ENCODE data around the gene MECR.

Gene MECR

GRCh38 chr1:29148656-29149491 lies 81.9 kb downstream of the MECR start:
- H3K27ac ChIP-seq (ENCODE audit: low read length): no peak overlapping the region
- H3K36me3 ChIP-seq (ENCODE audit: control insufficient read depth in 2 of 2, insufficient read depth in 2 of 2, low read length in 2 of 2): peaks cover 64 to 71% of the 10 kb centered on the region in 2 donors
- no peaks in the 10 kb centered on the region for H3K27me3 ChIP-seq (ENCODE audit: control insufficient read depth in 1 of 2, insufficient read depth in 2 of 2, low read length in 2 of 2)
- no peaks in the 10 kb centered on the region for H3K9me3 ChIP-seq (ENCODE audit: control insufficient read depth in 2 of 2, low read length in 2 of 2)
- no peak overlapping the region for H3K4me3 ChIP-seq (ENCODE audit: low read length in 2 of 2)
- H3K4me1 ChIP-seq (ENCODE audit: control insufficient read depth, insufficient read depth, low read length): peaks cover 3% of the 10 kb centered on the region
- no peak overlapping the region for H3K9ac ChIP-seq (ENCODE audit: low read length in 2 of 2)

GRCh38 chr1:29145739-29146437 lies 84.8 kb downstream of the MECR start:
- no peaks in the 10 kb centered on the region for H3K27me3 ChIP-seq (ENCODE audit: control insufficient read depth in 1 of 2, insufficient read depth in 2 of 2, low read length in 2 of 2)
- no peak overlapping the region for H3K9ac ChIP-seq (ENCODE audit: low read length in 2 of 2)
- no peak overlapping the region for H3K27ac ChIP-seq (ENCODE audit: low read length)
- no peaks in the 10 kb centered on the region for H3K9me3 ChIP-seq (ENCODE audit: control insufficient read depth in 2 of 2, low read length in 2 of 2)
- H3K4me1 ChIP-seq (ENCODE audit: control insufficient read depth, insufficient read depth, low read length): peaks cover 3% of the 10 kb centered on the region
- peaks cover 40 to 49% of the 10 kb centered on the region in 2 donors for H3K36me3 ChIP-seq (ENCODE audit: control insufficient read depth in 2 of 2, insufficient read depth in 2 of 2, low read length in 2 of 2)
- H3K4me3 ChIP-seq (ENCODE audit: low read length in 2 of 2): no peak overlapping the region

GRCh38 chr1:29144178-29144577 lies 86.6 kb downstream of the MECR start:
- peaks cover 3% of the 10 kb centered on the region for H3K4me1 ChIP-seq (ENCODE audit: control insufficient read depth, insufficient read depth, low read length)
- H3K36me3 ChIP-seq (ENCODE audit: control insufficient read depth in 2 of 2, insufficient read depth in 2 of 2, low read length in 2 of 2): peaks cover 29 to 35% of the 10 kb centered on the region in 2 donors
- H3K27ac ChIP-seq (ENCODE audit: low read length): no peak overlapping the region
- no peaks in the 10 kb centered on the region for H3K27me3 ChIP-seq (ENCODE audit: control insufficient read depth in 1 of 2, insufficient read depth in 2 of 2, low read length in 2 of 2)
- no peak overlapping the region for H3K4me3 ChIP-seq (ENCODE audit: low read length in 2 of 2)
- H3K9ac ChIP-seq (ENCODE audit: low read length in 2 of 2): no peak overlapping the region
- no peaks in the 10 kb centered on the region for H3K9me3 ChIP-seq (ENCODE audit: control insufficient read depth in 2 of 2, low read length in 2 of 2)

GRCh38 chr1:29142714-29143113 lies 88.0 kb downstream of the MECR start:
- H3K4me1 ChIP-seq (ENCODE audit: control insufficient read depth, insufficient read depth, low read length): peaks cover 3% of the 10 kb centered on the region
- H3K27me3 ChIP-seq (ENCODE audit: control insufficient read depth in 1 of 2, insufficient read depth in 2 of 2, low read length in 2 of 2): no peaks in the 10 kb centered on the region
- H3K36me3 ChIP-seq (ENCODE audit: control insufficient read depth in 2 of 2, insufficient read depth in 2 of 2, low read length in 2 of 2): peaks cover 15 to 22% of the 10 kb centered on the region in 2 donors
- no peak overlapping the region for H3K9ac ChIP-seq (ENCODE audit: low read length in 2 of 2)
- H3K4me3 ChIP-seq (ENCODE audit: low read length in 2 of 2): no peak overlapping the region
- H3K27ac ChIP-seq (ENCODE audit: low read length): no peak overlapping the region
- H3K9me3 ChIP-seq (ENCODE audit: control insufficient read depth in 2 of 2, low read length in 2 of 2): no peaks in the 10 kb centered on the region

Measured in stomach smooth muscle (tissue), 2 donors.